Measurements from ENCODE around the gene ZSCAN23. TPM values are rescaled to one million over a fixed set of nuclear protein-coding genes. Genes with fewer than 3 reads are reported as not detected.
"Not testable (repeated sequence)": the region's sequence is repeated elsewhere in the genome, so short reads cannot be mapped to it uniquely, and the experiment has no call there.

Gene ZSCAN23
- total and polyA plus RNA-seq, 2 donors (not counting 3 experiments of a cell fraction or from before 2014, with no cell fraction given), result 0.28 to 1.6 TPM

GRCh38 chr6:28446818-28447511, 3.7 kb upstream of the ZSCAN23 start:
- Histone ChIP-seq H3K4me3 (replicated peaks in 1 of 3; ENCODE audit: insufficient read depth in 1 of 3, low read depth in 1 of 3, low read length in 3 of 3) (peak overlapping the region in 1 of 3 experiments; percentile 42), H3K4me1 (ENCODE audit: control insufficient read depth, extremely low read depth, insufficient read depth, low read length) (no peaks in the 10 kb centered on the region), H3K9me1 (replicated peaks; ENCODE audit: control insufficient read depth, extremely low read depth, insufficient read depth, low read length) (no peaks in the 10 kb centered on the region), H3K79me2 (ENCODE audit: control insufficient read depth, insufficient read depth, low read length) (no peaks in the 10 kb centered on the region), H3K36me3 (ENCODE audit: control insufficient read depth in 2 of 2, extremely low read depth in 1 of 2, insufficient read depth in 2 of 2, low read length in 2 of 2) (no peaks in the 10 kb centered on the region), H4K20me1 (replicated peaks; ENCODE audit: control insufficient read depth, extremely low read depth, insufficient read depth, low read length) (no peaks in the 10 kb centered on the region), H3K9me3 (replicated peaks; ENCODE audit: control insufficient read depth, insufficient read depth, low read length) (no peaks in the 10 kb centered on the region), H3K27ac (ENCODE audit: insufficient read depth, low read depth, low read length) (no peak overlapping the region), H3K27me3 (ENCODE audit: control insufficient read depth in 2 of 2, insufficient read depth in 2 of 2, low read length in 2 of 2) (peaks cover 7 to 12% of the 10 kb centered on the region in 2 experiments), H3K4me2 (ENCODE audit: insufficient read depth, low read length) (peak overlapping the region; percentile 13), H2AFZ (ENCODE audit: low read depth, low read length) (peak overlapping the region; percentile 32), H3K9ac (replicated peaks; ENCODE audit: extremely low read depth, insufficient read depth, low read length) (no peak overlapping the region)
- dilution Hi-C loops (cut with MboI; ENCODE audit: extremely low pct_ligation_motif_present, low sequenced_read_pairs), result no loop called here
- no TSS peak for BruUV-seq (replicated peaks)
- intact Hi-C loops (cut with micrococcal nuclease), result no loop called here
- DNase-seq (ENCODE audit: low read depth, low spot score) (peak; percentile 8), FAIRE-seq (no peak)
- CTCF ChIA-PET, result interaction anchor here (1.7 kb wide), 1 partner anchor 12 kb away, joined by 4 read pairs; no protein-coding TSS in a partner anchor
- POLR2A ChIA-PET, result no interaction called here
- TF ChIP-seq EZH2 (IDR thresholded peaks at IDR 0.05; ENCODE audit: borderline replicate concordance, low read depth, low read length, severe bottlenecking) (peak; percentile 41), JUN (IDR thresholded peaks at IDR 0.05; ENCODE audit: borderline replicate concordance, insufficient read depth, insufficient read length, low read depth) (no peak)

DNA sequence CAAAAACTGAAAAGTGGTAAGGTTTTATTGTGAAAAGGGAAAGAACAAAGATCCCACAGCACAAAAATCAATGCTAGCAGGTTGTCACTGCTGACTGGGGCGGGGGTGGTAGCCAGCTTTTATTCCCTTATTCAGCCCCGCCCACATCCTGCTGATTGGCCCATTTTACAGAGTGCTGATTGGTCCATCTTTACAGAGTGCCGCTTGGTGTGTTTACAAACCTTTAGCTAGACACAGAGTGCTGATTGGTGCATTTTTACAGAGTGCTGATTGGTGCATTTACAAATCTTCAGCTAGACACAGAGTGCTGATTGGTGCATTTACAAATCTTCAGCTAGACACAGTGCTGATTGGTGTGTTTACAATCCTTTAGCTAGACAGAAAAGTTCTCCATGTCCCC, 1.5 kb upstream of the ZSCAN23 start:
- BruUV-seq (replicated peaks); POLR2A ChIA-PET; dilution Hi-C loops (cut with MboI; ENCODE audit: extremely low pct_ligation_motif_present, low sequenced_read_pairs): not testable (repeated sequence)

More for the DNA sequence above, 1.5 kb upstream of the ZSCAN23 start:
- H3K4me2 ChIP-seq (ENCODE audit: insufficient read depth, low read length); H3K9ac ChIP-seq (replicated peaks; ENCODE audit: extremely low read depth, insufficient read depth, low read length); H3K36me3 ChIP-seq (ENCODE audit: control insufficient read depth in 2 of 2, extremely low read depth in 1 of 2, insufficient read depth in 2 of 2, low read length in 2 of 2); intact Hi-C loops (cut with micrococcal nuclease); H3K27ac ChIP-seq (ENCODE audit: insufficient read depth, low read depth, low read length); FAIRE-seq; H4K20me1 ChIP-seq (replicated peaks; ENCODE audit: control insufficient read depth, extremely low read depth, insufficient read depth, low read length); H3K79me2 ChIP-seq (ENCODE audit: control insufficient read depth, insufficient read depth, low read length); H3K4me3 ChIP-seq (replicated peaks in 1 of 3; ENCODE audit: insufficient read depth in 1 of 3, low read depth in 1 of 3, low read length in 3 of 3); H3K4me1 ChIP-seq (ENCODE audit: control insufficient read depth, extremely low read depth, insufficient read depth, low read length); H3K9me1 ChIP-seq (replicated peaks; ENCODE audit: control insufficient read depth, extremely low read depth, insufficient read depth, low read length); H2AFZ ChIP-seq (ENCODE audit: low read depth, low read length); DNase-seq (ENCODE audit: low read depth, low spot score); H3K9me3 ChIP-seq (replicated peaks; ENCODE audit: control insufficient read depth, insufficient read depth, low read length): not testable (repeated sequence)
- H3K27me3 ChIP-seq (ENCODE audit: control insufficient read depth in 2 of 2, insufficient read depth in 2 of 2, low read length in 2 of 2), result peaks cover 5 to 12% of the 10 kb centered on the region in 2 experiments
- CTCF ChIA-PET, result interaction anchor here (1.0 kb wide), 1 partner anchor 20 kb away, joined by 3 read pairs; no protein-coding TSS in a partner anchor

Measured in endothelial cell of umbilical vein (primary cell).